Esophagus (tissue), 2 donors: ENCODE results near the gene DLK2. TPM values are rescaled to one million over a fixed set of nuclear protein-coding genes. Genes with fewer than 3 reads are reported as not detected.

ENCODE experiments used
- H3K27ac ChIP-seq, 2 donors: one replicate each; pipeline ENCODE4 v1.5.1; 2013; ENCODE audit warnings: low read depth in 2 of 2, mild to moderate bottlenecking in 2 of 2, inconsistent platforms in 1 of 2, low read length in 1 of 2, moderate library complexity in 1 of 2
- H3K27me3 ChIP-seq, 2 donors: one replicate each; pipeline ENCODE4 v1.6.1; 2013; ENCODE audit warnings: low read length in 2 of 2, control low read depth in 1 of 2, mild to moderate bottlenecking in 1 of 2; ENCODE audit not compliant: insufficient read depth in 2 of 2, control insufficient read depth in 1 of 2
- H3K36me3 ChIP-seq, 2 donors: one replicate each; pipeline ENCODE4 v1.6.1; 2013; ENCODE audit warnings: low read length in 1 of 2; ENCODE audit not compliant: control insufficient read depth in 2 of 2, insufficient read depth in 2 of 2
- H3K4me1 ChIP-seq, 2 donors: one replicate each; pipeline ENCODE4 v1.6.1; 2013; ENCODE audit warnings: low read length in 1 of 2; ENCODE audit not compliant: control insufficient read depth in 2 of 2, insufficient read depth in 2 of 2
- H3K4me3 ChIP-seq, 2 donors: one replicate each; pipeline ENCODE4 v1.5.1; 2013; ENCODE audit warnings: low read length in 2 of 2, mild to moderate bottlenecking in 2 of 2, low read depth in 1 of 2, moderate library complexity in 1 of 2
- H3K9me3 ChIP-seq, 2 donors: one replicate each; pipeline ENCODE4 v1.6.1; 2013; ENCODE audit warnings: mild to moderate bottlenecking in 2 of 2, low read depth in 1 of 2, low read length in 1 of 2, moderate library complexity in 1 of 2; ENCODE audit not compliant: control insufficient read depth in 2 of 2, insufficient read depth in 1 of 2
- WGBS, 2 donors: extraction: QIAGEN DNeasy Blood & Tissue Kit; methylation state at CpG; one replicate each; pipeline ENCODE4 v1.1.7; 2013; 5-methylcytosine and 5-hydroxymethylcytosine counted together
- polyA plus RNA-seq, 2 donors: library from polyadenylated mRNA; stranded (reverse); fragments of 200-250 nt; gene quantifications; one replicate each; pipeline ENCODE4 v1.2.3, GENCODE V29; 2013
- donor health status: healthy with polysubstance abuse.
- donor health status: Bipolar disorder and iron deficiency.

The DLK2 gene
- polyA plus RNA-seq, 2 donors: 11.3 to 18.7 TPM

- Histone ChIP-seq H3K36me3 (peaks cover 18 to 61% of the 10 kb centered on the region in 2 donors), H3K4me3 (no peak overlapping the region), H3K27me3 (no peaks in the 10 kb centered on the region), H3K9me3 (no peaks in the 10 kb centered on the region), H3K27ac (no peak overlapping the region), H3K4me1 (no peaks in the 10 kb centered on the region)
- WGBS, 2 donors: 76 to 79% methylated on average over 4 of the region's 4 CpGs
These were observed 6.4 kb downstream of the DLK2 start for GRCh38 chr6:43448916-43449315.

DNA sequence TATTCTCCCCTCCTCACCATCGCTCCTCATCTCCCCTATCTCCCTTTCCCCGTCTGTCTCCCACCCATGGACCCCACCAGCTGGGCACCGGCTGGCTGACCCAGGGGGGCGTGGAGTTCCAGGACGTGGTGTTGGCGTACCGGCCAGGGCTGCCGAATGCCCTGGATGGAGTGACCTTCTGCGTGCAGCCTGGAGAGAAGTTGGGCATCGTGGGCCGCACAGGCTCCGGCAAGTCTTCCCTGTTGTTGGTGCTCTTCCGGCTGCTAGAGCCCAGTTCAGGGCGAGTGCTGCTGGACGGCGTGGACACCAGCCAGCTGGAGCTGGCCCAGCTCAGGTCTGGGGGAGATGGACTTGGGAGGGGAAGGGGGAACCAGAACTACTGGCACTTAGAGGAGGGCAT, 7.7 kb downstream of the DLK2 start:
- Histone ChIP-seq H3K9me3 (no peaks in the 10 kb centered on the region), H3K27ac (no peak overlapping the region), H3K36me3 (peaks cover 29 to 70% of the 10 kb centered on the region in 2 donors), H3K4me1 (no peaks in the 10 kb centered on the region), H3K4me3 (no peak overlapping the region), H3K27me3 (no peaks in the 10 kb centered on the region)
- WGBS, 2 donors: 90 to 95% methylated on average over 16 of the region's 16 CpGs

GRCh38 chr6:43445576-43445975, 9.8 kb downstream of the DLK2 start:
- 68 to 77% methylated on average over 16 of the region's 16 CpGs for whole genome bisulfite sequencing, 2 donors
- no peaks in the 10 kb centered on the region for H3K9me3 ChIP-seq
- no peaks in the 10 kb centered on the region for H3K4me1 ChIP-seq
- peaks cover 29 to 67% of the 10 kb centered on the region in 2 donors for H3K36me3 ChIP-seq
- no peak overlapping the region for H3K27ac ChIP-seq
- H3K4me3 ChIP-seq: no peak overlapping the region
- H3K27me3 ChIP-seq: no peaks in the 10 kb centered on the region

- H3K9me3 ChIP-seq: no peaks in the 10 kb centered on the region
- no peak overlapping the region for H3K4me3 ChIP-seq
- no peak overlapping the region for H3K27ac ChIP-seq
- peaks cover 25 to 59% of the 10 kb centered on the region in 2 donors for H3K36me3 ChIP-seq
- WGBS, 2 donors: 87 to 89% methylated on average over 8 of the region's 8 CpGs
- no peaks in the 10 kb centered on the region for H3K4me1 ChIP-seq
- no peaks in the 10 kb centered on the region for H3K27me3 ChIP-seq
These were observed 10.8 kb downstream of the DLK2 start for GRCh38 chr6:43444582-43444981.

GRCh38 chr6:43444036-43444435, 11.3 kb downstream of the DLK2 start:
- H3K27me3 ChIP-seq: no peaks in the 10 kb centered on the region
- no peak overlapping the region for H3K4me3 ChIP-seq
- H3K9me3 ChIP-seq: no peaks in the 10 kb centered on the region
- WGBS, 2 donors: 78 to 81% methylated on average over 10 of the region's 10 CpGs
- H3K4me1 ChIP-seq: no peaks in the 10 kb centered on the region
- no peak overlapping the region for H3K27ac ChIP-seq
- H3K36me3 ChIP-seq: peaks cover 22 to 53% of the 10 kb centered on the region in 2 donors

GRCh38 chr6:43442935-43443334, 12.4 kb downstream of the DLK2 start:
- peaks cover 0 to 8% of the 10 kb centered on the region in 2 donors for H3K4me1 ChIP-seq
- no peak overlapping the region for H3K4me3 ChIP-seq
- no peaks in the 10 kb centered on the region for H3K9me3 ChIP-seq
- no peaks in the 10 kb centered on the region for H3K27me3 ChIP-seq
- WGBS, 2 donors: 89 to 92% methylated on average over 14 of the region's 14 CpGs
- no peak overlapping the region for H3K27ac ChIP-seq
- H3K36me3 ChIP-seq: peaks cover 19 to 51% of the 10 kb centered on the region in 2 donors

- 68% methylated on average over 4 of the region's 4 CpGs for WGBS, 2 donors
- Histone ChIP-seq H3K27ac (peak overlapping the region; percentile 85 to 92), H3K4me1 (peaks cover 5 to 31% of the 10 kb centered on the region in 2 donors), H3K9me3 (no peaks in the 10 kb centered on the region), H3K36me3 (peaks cover 0 to 24% of the 10 kb centered on the region in 2 donors), H3K27me3 (no peaks in the 10 kb centered on the region), H3K4me3 (no peak overlapping the region)
These were observed 17.6 kb downstream of the DLK2 start for GRCh38 chr6:43437700-43438099.

DNA sequence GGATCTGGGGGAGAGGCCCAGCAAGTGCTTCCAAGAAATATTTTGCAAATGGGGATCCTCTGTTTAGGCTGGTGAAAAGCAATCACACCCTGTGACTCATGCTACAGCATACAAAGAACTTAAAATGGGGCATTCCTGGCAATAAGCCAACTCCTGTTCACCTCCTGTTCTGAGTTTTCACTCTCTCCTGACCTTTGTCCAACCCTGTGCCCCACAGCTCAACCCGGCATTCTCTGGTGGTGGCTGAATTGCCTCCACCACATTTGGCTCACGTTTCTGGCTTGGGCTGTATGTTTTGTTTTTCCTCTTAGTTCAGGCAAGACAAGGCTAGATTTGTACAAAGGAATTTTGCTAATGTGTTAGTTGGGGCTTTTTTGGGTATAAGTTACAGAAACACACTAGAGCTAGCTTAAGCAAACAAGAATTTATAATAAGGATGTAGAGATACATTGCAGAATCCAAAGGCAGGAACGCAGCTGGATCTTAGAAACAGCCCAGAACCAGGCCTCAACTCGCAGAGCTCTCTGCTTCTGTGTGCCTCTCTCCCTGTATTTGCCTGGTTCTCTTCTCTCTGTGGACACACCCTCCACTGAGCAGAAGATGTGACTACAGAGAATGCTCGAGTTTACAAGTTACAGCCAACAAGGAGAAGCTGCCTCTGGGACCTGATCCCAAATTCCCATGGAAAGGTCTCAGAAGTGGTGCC, 18.6 kb downstream of the DLK2 start:
- 20 to 28% methylated on average over 5 of the region's 5 CpGs for WGBS, 2 donors
- Histone ChIP-seq H3K9me3 (no peaks in the 10 kb centered on the region), H3K4me1 (peaks cover 5 to 34% of the 10 kb centered on the region in 2 donors), H3K27me3 (no peaks in the 10 kb centered on the region), H3K36me3 (peaks cover 0 to 30% of the 10 kb centered on the region in 2 donors), H3K4me3 (no peak overlapping the region), H3K27ac (peak overlapping the region; percentile 92 to 94)

- H3K4me3 ChIP-seq: no peak overlapping the region
- H3K27me3 ChIP-seq: no peaks in the 10 kb centered on the region
- H3K36me3 ChIP-seq: peaks cover 0 to 28% of the 10 kb centered on the region in 2 donors
- H3K27ac ChIP-seq: peak overlapping the region; percentile 92 to 94
- H3K4me1 ChIP-seq: peaks cover 5 to 34% of the 10 kb centered on the region in 2 donors
- WGBS, 2 donors: 63 to 72% methylated on average over 9 of the region's 9 CpGs
- no peaks in the 10 kb centered on the region for H3K9me3 ChIP-seq
These were observed 19.5 kb downstream of the DLK2 start for GRCh38 chr6:43435682-43436437.
